ENCODE measurements around the gene ARHGEF39. TPM values are rescaled to one million over a fixed set of nuclear protein-coding genes. Genes with fewer than 3 reads are reported as not detected.
"Not testable (repeated sequence)": the region's sequence is repeated elsewhere in the genome, so short reads cannot be mapped to it uniquely, and the experiment has no call there.

Gene ARHGEF39
- total and polyA plus RNA-seq, 4 experiments from 2014 or later, result 1.0 to 1.1 TPM; not detected in 2

GRCh38 chr9:35643046-35643445 lies 21.9 kb downstream of the ARHGEF39 start:
- H3K27ac Mint-ChIP-seq, result peak overlapping the region in 3 of 7 donors; percentile 16 to 77 (median 29)
- peaks cover 23 to 76% (median 44%) of the 10 kb centered on the region in 4 donors for H3K4me1 Mint-ChIP-seq
- Histone ChIP-seq H3K27me3 (ENCODE audit: insufficient read depth, low read length) (no peaks in the 10 kb centered on the region), H3K27ac (ENCODE audit: low read depth, low read length) (no peak overlapping the region), H3K4me1 (ENCODE audit: insufficient read depth, low read length) (peaks cover 45% of the 10 kb centered on the region), H3K36me3 (ENCODE audit: insufficient read depth, low read length) (no peaks in the 10 kb centered on the region), H3K4me3 (ENCODE audit: low read length in 2 of 2) (no peak overlapping the region), H3K9me3 (ENCODE audit: control insufficient read depth in 1 of 2, low read length in 2 of 2) (no peaks in the 10 kb centered on the region)
- intact Hi-C loops (cut with micrococcal nuclease), result no loop called here
- POLR2A ChIA-PET (ENCODE audit: partially characterized antibody), result interaction anchor here (10.6 to 10.7 kb wide), 2 partner anchors 18 to 25 kb away, joined by 148 to 420 read pairs; partner anchors contain the start of genes ARHGEF39, CCDC107, CD72 and RMRP
- H3K36me3 Mint-ChIP-seq, result peaks cover 15 to 18% of the 10 kb centered on the region in 2 donors
- H3K9me3 Mint-ChIP-seq, result no peaks in the 10 kb centered on the region
- no peaks in the 10 kb centered on the region for H3K27me3 Mint-ChIP-seq
- no peak overlapping the region for H3K4me3 Mint-ChIP-seq
- CTCF ChIA-PET (ENCODE audit: partially characterized antibody), result interaction anchor here (10.7 kb wide), 1 partner anchor 20 kb away, joined by 260 read pairs; the partner anchor contains the start of genes ARHGEF39, CCDC107 and RMRP
- DNase-seq, result no peak

- CTCF ChIA-PET (ENCODE audit: partially characterized antibody), result interaction anchor here (1.6 to 2.3 kb wide), 2 partner anchors 30 to 35 kb away, joined by 3 to 7 read pairs; no protein-coding TSS in a partner anchor
- POLR2A ChIA-PET (ENCODE audit: partially characterized antibody), result interaction anchor here (2.5 to 10.7 kb wide), 2 partner anchors 9 to 23 kb away, joined by 6 to 148 read pairs; partner anchors contain the start of genes CD72 and SIT1
- peak overlapping the region in 2 of 7 donors; percentile 29 to 42 for H3K27ac Mint-ChIP-seq
- H3K4me3 Mint-ChIP-seq; intact Hi-C loops (cut with micrococcal nuclease); DNase-seq; H3K27me3 ChIP-seq (ENCODE audit: insufficient read depth, low read length); H3K4me3 ChIP-seq (ENCODE audit: low read length in 2 of 2); H3K27ac ChIP-seq (ENCODE audit: low read depth, low read length); H3K27me3 Mint-ChIP-seq; H3K9me3 ChIP-seq (ENCODE audit: control insufficient read depth in 1 of 2, low read length in 2 of 2); H3K36me3 ChIP-seq (ENCODE audit: insufficient read depth, low read length); H3K9me3 Mint-ChIP-seq: not testable (repeated sequence)
- peaks cover 43% of the 10 kb centered on the region for H3K4me1 ChIP-seq (ENCODE audit: insufficient read depth, low read length)
- peaks cover 22 to 76% (median 47%) of the 10 kb centered on the region in 4 donors for H3K4me1 Mint-ChIP-seq
- peaks cover 11 to 15% of the 10 kb centered on the region in 2 donors for H3K36me3 Mint-ChIP-seq
Observed at GRCh38 chr9:35641478-35641877, 23.5 kb downstream of the ARHGEF39 start.

- H3K27me3 Mint-ChIP-seq; intact Hi-C loops (cut with micrococcal nuclease); H3K9me3 Mint-ChIP-seq; H3K9me3 ChIP-seq (ENCODE audit: control insufficient read depth in 1 of 2, low read length in 2 of 2); H3K36me3 ChIP-seq (ENCODE audit: insufficient read depth, low read length); H3K27ac ChIP-seq (ENCODE audit: low read depth, low read length); H3K4me3 ChIP-seq (ENCODE audit: low read length in 2 of 2); H3K27me3 ChIP-seq (ENCODE audit: insufficient read depth, low read length); DNase-seq: not testable (repeated sequence)
- H3K27ac Mint-ChIP-seq, result peak overlapping the region in 2 of 7 donors; percentile 18 to 35
- peak overlapping the region in 2 of 8 donors; percentile 20 to 57 for H3K4me3 Mint-ChIP-seq
- H3K4me1 Mint-ChIP-seq, result peaks cover 23 to 76% (median 47%) of the 10 kb centered on the region in 4 donors
- H3K4me1 ChIP-seq (ENCODE audit: insufficient read depth, low read length), result peaks cover 44% of the 10 kb centered on the region
- POLR2A ChIA-PET (ENCODE audit: partially characterized antibody), result interaction anchor here (2.5 kb wide), 1 partner anchor 10 kb away, joined by 6 read pairs; the partner anchor contains the start of gene SIT1
- peaks cover 7 to 15% of the 10 kb centered on the region in 2 donors for H3K36me3 Mint-ChIP-seq
- CTCF ChIA-PET (ENCODE audit: partially characterized antibody), result interaction anchor here (1.0 to 3.5 kb wide), 6 partner anchors 18 to 56 kb away, joined by 3 to 11 read pairs (median 4); partner anchors contain the start of genes ARHGEF39, CCDC107 and RMRP
Observed at GRCh38 chr9:35640431-35640830, 24.6 kb downstream of the ARHGEF39 start.

GRCh38 chr9:35639631-35640030 lies 25.4 kb downstream of the ARHGEF39 start:
- H3K36me3 Mint-ChIP-seq, result peaks cover 7 to 15% of the 10 kb centered on the region in 2 donors
- H3K27me3 ChIP-seq (ENCODE audit: insufficient read depth, low read length), result no peaks in the 10 kb centered on the region
- POLR2A ChIA-PET (ENCODE audit: partially characterized antibody), result interaction anchor here (0.7 to 2.5 kb wide), 3 partner anchors 11 to 93 kb away, joined by 3 to 6 read pairs (median 5); partner anchors contain the start of genes CREB3, SIT1 and TLN1
- H3K4me1 ChIP-seq (ENCODE audit: insufficient read depth, low read length), result peaks cover 36% of the 10 kb centered on the region
- no peaks in the 10 kb centered on the region for H3K9me3 Mint-ChIP-seq
- H3K4me3 ChIP-seq (ENCODE audit: low read length in 2 of 2), result no peak overlapping the region
- no peaks in the 10 kb centered on the region for H3K27me3 Mint-ChIP-seq
- no peak overlapping the region for H3K27ac ChIP-seq (ENCODE audit: low read depth, low read length)
- no peak for DNase-seq
- intact Hi-C loops (cut with micrococcal nuclease), result no loop called here
- peak overlapping the region in 5 of 7 donors; percentile 53 to 85 (median 75) for H3K27ac Mint-ChIP-seq
- no peaks in the 10 kb centered on the region for H3K9me3 ChIP-seq (ENCODE audit: control insufficient read depth in 1 of 2, low read length in 2 of 2)
- no peaks in the 10 kb centered on the region for H3K36me3 ChIP-seq (ENCODE audit: insufficient read depth, low read length)
- H3K4me1 Mint-ChIP-seq, result peaks cover 25 to 77% (median 48%) of the 10 kb centered on the region in 4 donors
- H3K4me3 Mint-ChIP-seq, result peak overlapping the region in 4 of 8 donors; percentile 6 to 72 (median 30)
- CTCF ChIA-PET (ENCODE audit: partially characterized antibody), result interaction anchor here (1.0 to 3.5 kb wide), 6 partner anchors 19 to 56 kb away, joined by 3 to 11 read pairs (median 4); partner anchors contain the start of genes ARHGEF39, CCDC107 and RMRP

- H3K9me3 Mint-ChIP-seq, result not testable (repeated sequence)
Observed at GRCh38 chr9:35639225-35639624, 25.8 kb downstream of the ARHGEF39 start.

GRCh38 chr9:35638751-35639150 lies 26.2 kb downstream of the ARHGEF39 start:
- H3K9me3 Mint-ChIP-seq; H3K36me3 ChIP-seq (ENCODE audit: insufficient read depth, low read length); H3K9me3 ChIP-seq (ENCODE audit: control insufficient read depth in 1 of 2, low read length in 2 of 2); H3K4me3 ChIP-seq (ENCODE audit: low read length in 2 of 2); H3K27me3 Mint-ChIP-seq; H3K27ac ChIP-seq (ENCODE audit: low read depth, low read length); intact Hi-C loops (cut with micrococcal nuclease); H3K27me3 ChIP-seq (ENCODE audit: insufficient read depth, low read length): not testable (repeated sequence)
- peaks cover 32% of the 10 kb centered on the region for H3K4me1 ChIP-seq (ENCODE audit: insufficient read depth, low read length)
- ChIA-PET POLR2A (ENCODE audit: partially characterized antibody) (interaction anchor here (0.7 to 2.5 kb wide), 3 partner anchors 12 to 94 kb away, joined by 3 to 6 read pairs (median 5); partner anchors contain the start of genes CREB3, SIT1 and TLN1), CTCF (ENCODE audit: partially characterized antibody) (interaction anchor here (0.7 to 3.5 kb wide), 5 partner anchors 8 to 58 kb away, joined by 3 to 11 read pairs (median 5); partner anchors contain the start of genes CCDC107 and RMRP)
- Mint-ChIP-seq H3K4me3 (peak overlapping the region in 6 of 8 donors; percentile 46 to 76 (median 53)), H3K27ac (peak overlapping the region in 6 of 7 donors; percentile 48 to 85 (median 64)), H3K36me3 (peaks cover 5 to 15% of the 10 kb centered on the region in 2 donors), H3K4me1 (peaks cover 22 to 74% (median 47%) of the 10 kb centered on the region in 4 donors)
- DNase-seq, result peak; percentile 41 to 49 (median 46)

More at GRCh38 chr9:35639225-35639624, 25.8 kb downstream of the ARHGEF39 start:
- H3K27me3 Mint-ChIP-seq; H3K9me3 ChIP-seq (ENCODE audit: control insufficient read depth in 1 of 2, low read length in 2 of 2); intact Hi-C loops (cut with micrococcal nuclease); H3K27me3 ChIP-seq (ENCODE audit: insufficient read depth, low read length); H3K4me3 ChIP-seq (ENCODE audit: low read length in 2 of 2); H3K27ac ChIP-seq (ENCODE audit: low read depth, low read length); H3K36me3 ChIP-seq (ENCODE audit: insufficient read depth, low read length): not testable (repeated sequence)
- Mint-ChIP-seq H3K27ac (peak overlapping the region in 6 of 7 donors; percentile 15 to 85 (median 72)), H3K36me3 (peaks cover 5 to 15% of the 10 kb centered on the region in 2 donors), H3K4me1 (peaks cover 22 to 75% (median 47%) of the 10 kb centered on the region in 4 donors), H3K4me3 (peak overlapping the region in 5 of 8 donors; percentile 28 to 72 (median 35))
- POLR2A ChIA-PET (ENCODE audit: partially characterized antibody), result interaction anchor here (0.7 to 2.5 kb wide), 3 partner anchors 11 to 93 kb away, joined by 3 to 6 read pairs (median 5); partner anchors contain the start of genes CREB3, SIT1 and TLN1
- CTCF ChIA-PET (ENCODE audit: partially characterized antibody), result interaction anchor here (0.7 to 3.5 kb wide), 4 partner anchors 19 to 58 kb away, joined by 3 to 11 read pairs (median 4); partner anchors contain the start of genes CCDC107 and RMRP
- H3K4me1 ChIP-seq (ENCODE audit: insufficient read depth, low read length), result peaks cover 32% of the 10 kb centered on the region
- DNase-seq, result peak in 1 of 5 donors; percentile 24

Measured in CD4-positive, alpha-beta memory T cell (primary cell).